Measurements from ENCODE around the gene RIMKLA.
A peak's percentile ranks its signal among the peaks of the same experiment; 100 is the strongest.

RIMKLA gene

GRCh38 chr1:42450061-42450460, 69.5 kb downstream of the RIMKLA start:
- TF ChIP-seq FOXP2 (optimal IDR thresholded peaks at IDR 0.05; ENCODE audit: control extremely low read depth, extremely low read length, insufficient read depth), result no peak
- TF ChIP-seq POLR2AphosphoS5 (IDR thresholded peaks at IDR 0.05; ENCODE audit: borderline replicate concordance, low read depth, low read length), result no peak
- TF ChIP-seq EZH2 (IDR thresholded peaks at IDR 0.05), result no peak
- Histone ChIP-seq H3K9ac (ENCODE audit: insufficient read length) (no peak overlapping the region), H3K36me3 (ENCODE audit: insufficient read depth, low read length) (no peaks in the 10 kb centered on the region), H3K27ac (no peak overlapping the region), H3K9me3 (ENCODE audit: low read depth, low read length) (no peaks in the 10 kb centered on the region), H3K4me3 (no peak overlapping the region)
- no peak for DNase-seq (ENCODE audit: low read depth, low spot score)

- H3K36me3 ChIP-seq (ENCODE audit: insufficient read depth, low read length), result peaks cover 6% of the 10 kb centered on the region
- H3K4me3 ChIP-seq, result no peak overlapping the region
- H3K27ac ChIP-seq, result no peak overlapping the region
- H3K9ac ChIP-seq (ENCODE audit: insufficient read length), result no peak overlapping the region
- no peak for DNase-seq (ENCODE audit: low read depth, low spot score)
- no peak for TF ChIP-seq POLR2AphosphoS5 (IDR thresholded peaks at IDR 0.05; ENCODE audit: borderline replicate concordance, low read depth, low read length)
- no peak for TF ChIP-seq FOXP2 (optimal IDR thresholded peaks at IDR 0.05; ENCODE audit: control extremely low read depth, extremely low read length, insufficient read depth)
- no peak for TF ChIP-seq EZH2 (IDR thresholded peaks at IDR 0.05)
- H3K9me3 ChIP-seq (ENCODE audit: low read depth, low read length), result no peaks in the 10 kb centered on the region
These were observed 72.8 kb downstream of the RIMKLA start for GRCh38 chr1:42453386-42453785.

- Histone ChIP-seq H3K27ac (no peak overlapping the region), H3K9ac (ENCODE audit: insufficient read length) (no peak overlapping the region), H3K9me3 (ENCODE audit: low read depth, low read length) (no peaks in the 10 kb centered on the region), H3K36me3 (ENCODE audit: insufficient read depth, low read length) (peaks cover 16% of the 10 kb centered on the region), H3K4me3 (no peak overlapping the region)
- TF ChIP-seq EZH2 (IDR thresholded peaks at IDR 0.05) (no peak), POLR2AphosphoS5 (IDR thresholded peaks at IDR 0.05; ENCODE audit: borderline replicate concordance, low read depth, low read length) (no peak), FOXP2 (optimal IDR thresholded peaks at IDR 0.05; ENCODE audit: control extremely low read depth, extremely low read length, insufficient read depth) (no peak)
- DNase-seq (ENCODE audit: low read depth, low spot score), result no peak
These were observed 73.8 kb downstream of the RIMKLA start for GRCh38 chr1:42454403-42454802.

- peak within 1 kb of the TSS; percentile 42; the same call in 1 of the 2 replicates for H3K27ac ChIP-seq
- no peaks in the 10 kb centered on the region for H3K9me3 ChIP-seq (ENCODE audit: low read depth, low read length)
- peak within 1 kb of the TSS; percentile 85 for H3K9ac ChIP-seq (ENCODE audit: insufficient read length)
- no peak for DNase-seq (ENCODE audit: low read depth, low spot score)
- TF ChIP-seq FOXP2 (optimal IDR thresholded peaks at IDR 0.05; ENCODE audit: control extremely low read depth, extremely low read length, insufficient read depth) (no peak), EZH2 (IDR thresholded peaks at IDR 0.05) (no peak), POLR2AphosphoS5 (IDR thresholded peaks at IDR 0.05; ENCODE audit: borderline replicate concordance, low read depth, low read length) (peak; percentile 90)
- H3K36me3 ChIP-seq (ENCODE audit: insufficient read depth, low read length), result peaks cover 26% of the 10 kb centered on the region
- H3K4me3 ChIP-seq, result peak within 1 kb of the TSS; percentile 88
These were observed 75.6 kb downstream of the RIMKLA start, which contains the start of the genes PPCS and ZMYND12 for GRCh38 chr1:42456010-42456753. Gene PPCS, plus strand, starts transcription at chr1:42456543. Its CDS starts 23 bp downstream, at chr1:42456566. Gene ZMYND12, minus strand, starts transcription at chr1:42456022. Its CDS starts 25 bp downstream, at chr1:42455997.

- TF ChIP-seq EZH2 (IDR thresholded peaks at IDR 0.05) (no peak), FOXP2 (optimal IDR thresholded peaks at IDR 0.05; ENCODE audit: control extremely low read depth, extremely low read length, insufficient read depth) (no peak), POLR2AphosphoS5 (IDR thresholded peaks at IDR 0.05; ENCODE audit: borderline replicate concordance, low read depth, low read length) (no peak)
- Histone ChIP-seq H3K27ac (peak overlapping the region; percentile 42; the same call in 1 of the 2 replicates), H3K36me3 (ENCODE audit: insufficient read depth, low read length) (peaks cover 26% of the 10 kb centered on the region), H3K9ac (ENCODE audit: insufficient read length) (peak overlapping the region; percentile 85), H3K9me3 (ENCODE audit: low read depth, low read length) (no peaks in the 10 kb centered on the region), H3K4me3 (peak overlapping the region; percentile 88)
- DNase-seq (ENCODE audit: low read depth, low spot score), result no peak
These were observed 76.1 kb downstream of the RIMKLA start for GRCh38 chr1:42456754-42457089.

- H3K9me3 ChIP-seq (ENCODE audit: low read depth, low read length), result no peaks in the 10 kb centered on the region
- no peak overlapping the region for H3K9ac ChIP-seq (ENCODE audit: insufficient read length)
- H3K4me3 ChIP-seq, result no peak overlapping the region
- peaks cover 26% of the 10 kb centered on the region for H3K36me3 ChIP-seq (ENCODE audit: insufficient read depth, low read length)
- no peak for DNase-seq (ENCODE audit: low read depth, low spot score)
- TF ChIP-seq POLR2AphosphoS5 (IDR thresholded peaks at IDR 0.05; ENCODE audit: borderline replicate concordance, low read depth, low read length) (no peak), EZH2 (IDR thresholded peaks at IDR 0.05) (no peak), FOXP2 (optimal IDR thresholded peaks at IDR 0.05; ENCODE audit: control extremely low read depth, extremely low read length, insufficient read depth) (no peak)
- no peak overlapping the region for H3K27ac ChIP-seq
These were observed 80.6 kb downstream of the RIMKLA start for GRCh38 chr1:42461196-42461595.

GRCh38 chr1:42462828-42463763, 82.5 kb downstream of the RIMKLA start, which contains the start of gene CCDC30:
Gene CCDC30, plus strand, starts transcription at chr1:42463286. Its CDS starts 17,266 bp downstream, at chr1:42480552.
- DNase-seq (ENCODE audit: low read depth, low spot score), result peak; percentile 99
- Histone ChIP-seq H3K9me3 (ENCODE audit: low read depth, low read length) (no peaks in the 10 kb centered on the region), H3K9ac (ENCODE audit: insufficient read length) (peak within 1 kb of the TSS; percentile 80), H3K27ac (peak within 1 kb of the TSS; percentile 85), H3K4me3 (peak within 1 kb of the TSS; percentile 85), H3K36me3 (ENCODE audit: insufficient read depth, low read length) (peaks cover 22% of the 10 kb centered on the region)
- TF ChIP-seq FOXP2 (optimal IDR thresholded peaks at IDR 0.05; ENCODE audit: control extremely low read depth, extremely low read length, insufficient read depth), result no peak
- peak; percentile 68 for TF ChIP-seq POLR2AphosphoS5 (IDR thresholded peaks at IDR 0.05; ENCODE audit: borderline replicate concordance, low read depth, low read length)
- TF ChIP-seq EZH2 (IDR thresholded peaks at IDR 0.05), result no peak

- Histone ChIP-seq H3K9me3 (ENCODE audit: low read depth, low read length) (no peaks in the 10 kb centered on the region), H3K27ac (no peak overlapping the region), H3K36me3 (ENCODE audit: insufficient read depth, low read length) (peaks cover 14% of the 10 kb centered on the region), H3K4me3 (peak overlapping the region; percentile 85), H3K9ac (ENCODE audit: insufficient read length) (no peak overlapping the region)
- no peak for DNase-seq (ENCODE audit: low read depth, low spot score)
- TF ChIP-seq EZH2 (IDR thresholded peaks at IDR 0.05), result no peak
- no peak for TF ChIP-seq POLR2AphosphoS5 (IDR thresholded peaks at IDR 0.05; ENCODE audit: borderline replicate concordance, low read depth, low read length)
- TF ChIP-seq FOXP2 (optimal IDR thresholded peaks at IDR 0.05; ENCODE audit: control extremely low read depth, extremely low read length, insufficient read depth), result no peak
These were observed 83.3 kb downstream of the RIMKLA start for GRCh38 chr1:42463921-42464320.
